WERI-Rb-1 (cell line): ENCODE measurements around the gene C17orf100.

Experiments used
- DNase-seq: peaks from one replicate; pipeline ENCODE4 v3.0.0-alpha.2; 2020
- H3K27ac ChIP-seq: fragments of 250-450 bp; sonication (Bioruptor Pico); 2 replicates; pipeline ENCODE4 v1.5.1; 2020; ENCODE audit warnings: mild to moderate bottlenecking, moderate library complexity
- H3K27me3 ChIP-seq: fragments of 250-450 bp; sonication (Bioruptor Pico); 2 replicates; pipeline ENCODE4 v1.5.1; 2021; ENCODE audit warnings: mild to moderate bottlenecking, low read depth, moderate library complexity; ENCODE audit not compliant: insufficient read depth, severe bottlenecking
- H3K36me3 ChIP-seq: fragments of 250-450 bp; sonication (Bioruptor Pico); 2 replicates; pipeline ENCODE4 v1.5.1; 2020; ENCODE audit warnings: mild to moderate bottlenecking, moderate library complexity
- H3K4me3 ChIP-seq: 2 replicates; pipeline ENCODE4 v1.5.1; 2011; ENCODE audit warnings: low read depth, mild to moderate bottlenecking, control low read depth, low read length
- H3K9me3 ChIP-seq: fragments of 250-450 bp; sonication (Bioruptor Pico); 2 replicates; pipeline ENCODE4 v1.5.1; 2021; ENCODE audit warnings: mild to moderate bottlenecking, moderate library complexity; ENCODE audit not compliant: severe bottlenecking
- CTCF ChIP-seq: IDR thresholded peaks from 2 replicates; pipeline ENCODE4 v1.5.1; 2011; ENCODE audit warnings: low read depth, mild to moderate bottlenecking, control low read depth, inconsistent platforms, low read length

C17orf100 gene

GRCh38 chr17:6668219-6668618 lies 16.7 kb downstream of the C17orf100 start:
- Histone ChIP-seq H3K4me3 (no peak overlapping the region), H3K9me3 (no peaks in the 10 kb centered on the region), H3K36me3 (no peaks in the 10 kb centered on the region), H3K27me3 (no peaks in the 10 kb centered on the region), H3K27ac (no peak overlapping the region)
- no peak for DNase-seq
- no peak for TF ChIP-seq CTCF

- H3K36me3 ChIP-seq, result no peaks in the 10 kb centered on the region
- DNase-seq, result no peak
- H3K4me3 ChIP-seq, result no peak overlapping the region
- H3K27me3 ChIP-seq, result no peaks in the 10 kb centered on the region
- TF ChIP-seq CTCF, result no peak
- no peak overlapping the region for H3K27ac ChIP-seq
- H3K9me3 ChIP-seq, result no peaks in the 10 kb centered on the region
Observed at GRCh38 chr17:6668727-6669425, 17.3 kb downstream of the C17orf100 start.

- TF ChIP-seq CTCF, result no peak
- no peak for DNase-seq
- Histone ChIP-seq H3K9me3 (no peaks in the 10 kb centered on the region), H3K27me3 (no peaks in the 10 kb centered on the region), H3K4me3 (no peak overlapping the region), H3K36me3 (no peaks in the 10 kb centered on the region), H3K27ac (no peak overlapping the region)
Observed at GRCh38 chr17:6669479-6670212, 18.1 kb downstream of the C17orf100 start.

GRCh38 chr17:6670571-6670970 lies 19.0 kb downstream of the C17orf100 start:
- H3K9me3 ChIP-seq, result no peaks in the 10 kb centered on the region
- TF ChIP-seq CTCF, result no peak
- H3K4me3 ChIP-seq, result no peak overlapping the region
- no peaks in the 10 kb centered on the region for H3K36me3 ChIP-seq
- no peaks in the 10 kb centered on the region for H3K27me3 ChIP-seq
- DNase-seq, result no peak
- H3K27ac ChIP-seq, result no peak overlapping the region

GRCh38 chr17:6670999-6671398 lies 19.4 kb downstream of the C17orf100 start:
- no peak for TF ChIP-seq CTCF
- Histone ChIP-seq H3K9me3 (no peaks in the 10 kb centered on the region), H3K4me3 (no peak overlapping the region), H3K27me3 (no peaks in the 10 kb centered on the region), H3K36me3 (no peaks in the 10 kb centered on the region), H3K27ac (no peak overlapping the region)
- no peak for DNase-seq

GRCh38 chr17:6671431-6671830 lies 19.9 kb downstream of the C17orf100 start:
- TF ChIP-seq CTCF, result no peak
- Histone ChIP-seq H3K9me3 (no peaks in the 10 kb centered on the region), H3K4me3 (no peak overlapping the region), H3K36me3 (no peaks in the 10 kb centered on the region), H3K27ac (no peak overlapping the region), H3K27me3 (no peaks in the 10 kb centered on the region)
- DNase-seq, result no peak
